Activated naive CD8-positive, alpha-beta T cell treated with anti-CD3 and anti-CD28 coated beads for 36 hours (primary cell): ENCODE measurements around the gene SESTD1. TPM values are rescaled to one million over a fixed set of nuclear protein-coding genes. Genes with fewer than 3 reads are reported as not detected.
A peak's percentile ranks its signal among the peaks of the same experiment; 100 is the strongest.

Source experiments
- DNase-seq: peaks from one replicate; pipeline ENCODE4 v3.0.0; 2021
- H3K27ac Mint-ChIP-seq: one replicate; pipeline ENCODE4 v1.8.0; 2022; ENCODE audit warnings: mild to moderate bottlenecking, moderate library complexity, mixed read lengths
- H3K27me3 Mint-ChIP-seq: one replicate; pipeline ENCODE4 v1.8.0; 2022; ENCODE audit warnings: mild to moderate bottlenecking, mixed read lengths
- H3K36me3 Mint-ChIP-seq: one replicate; pipeline ENCODE4 v1.8.0; 2021; ENCODE audit warnings: mild to moderate bottlenecking, mixed read lengths
- H3K4me1 Mint-ChIP-seq: one replicate; pipeline ENCODE4 v1.8.0; 2021; ENCODE audit warnings: mixed read lengths
- H3K4me3 Mint-ChIP-seq: one replicate; pipeline ENCODE4 v1.8.0; 2022; ENCODE audit warnings: mild to moderate bottlenecking, moderate library complexity, mixed read lengths
- H3K9me3 Mint-ChIP-seq: one replicate; pipeline ENCODE4 v1.8.0; 2022; ENCODE audit warnings: mixed read lengths
- total RNA-seq, 2 experiments: library from RNA; stranded (reverse); gene quantifications; one replicate each; pipeline ENCODE4 v1.2.3, GENCODE V29; 2021

SESTD1 gene
- total RNA-seq, 2 experiments from 2014 or later: 4.4 to 5.7 TPM

DNA sequence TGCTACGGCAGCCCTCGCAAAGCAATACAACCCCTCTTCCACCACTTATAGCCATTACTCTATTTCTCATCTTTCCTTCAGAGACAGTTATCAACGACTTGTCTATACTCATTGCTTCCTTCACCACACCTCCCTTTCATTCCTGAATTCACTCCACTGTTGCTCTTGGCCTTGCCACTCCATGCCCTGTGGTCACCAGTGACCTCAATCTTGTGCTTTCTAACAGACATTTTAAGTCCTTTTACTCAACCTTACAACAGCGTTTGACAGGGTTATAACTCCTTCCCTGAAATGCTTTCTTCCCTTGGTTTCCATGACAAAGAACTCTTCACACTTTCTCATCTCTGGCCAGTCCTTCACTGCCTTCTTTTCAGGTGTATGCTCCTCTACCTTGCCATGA, 124.1 kb downstream of the SESTD1 start:
- H3K27me3 Mint-ChIP-seq: no peaks in the 10 kb centered on the region
- H3K36me3 Mint-ChIP-seq: no peaks in the 10 kb centered on the region
- DNase-seq: no peak
- no peak overlapping the region for H3K4me3 Mint-ChIP-seq
- H3K9me3 Mint-ChIP-seq: no peaks in the 10 kb centered on the region
- H3K27ac Mint-ChIP-seq: no peak overlapping the region
- H3K4me1 Mint-ChIP-seq: no peaks in the 10 kb centered on the region

DNA sequence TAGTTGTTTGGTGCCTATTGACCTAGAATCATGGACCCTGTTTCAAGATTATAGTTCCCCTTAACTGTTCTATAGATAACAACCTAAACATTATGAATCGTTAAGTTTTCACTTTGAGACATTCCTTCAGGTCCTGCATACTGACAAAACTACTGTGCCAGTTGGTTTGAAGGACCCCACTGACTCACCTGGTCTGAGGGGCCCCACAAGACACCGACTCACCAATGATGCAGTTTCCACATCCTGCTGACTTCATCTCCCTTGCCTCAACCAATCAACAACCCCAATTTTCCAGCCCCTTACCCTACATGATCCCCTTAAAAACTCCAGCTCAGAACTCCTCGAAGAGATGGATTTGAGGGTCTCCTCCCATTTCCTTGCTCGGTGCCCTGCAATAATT, 125.1 kb downstream of the SESTD1 start:
- Mint-ChIP-seq H3K4me3 (no peak overlapping the region), H3K27me3 (no peaks in the 10 kb centered on the region), H3K36me3 (no peaks in the 10 kb centered on the region), H3K4me1 (no peaks in the 10 kb centered on the region), H3K9me3 (no peaks in the 10 kb centered on the region), H3K27ac (no peak overlapping the region)
- no peak for DNase-seq

DNA sequence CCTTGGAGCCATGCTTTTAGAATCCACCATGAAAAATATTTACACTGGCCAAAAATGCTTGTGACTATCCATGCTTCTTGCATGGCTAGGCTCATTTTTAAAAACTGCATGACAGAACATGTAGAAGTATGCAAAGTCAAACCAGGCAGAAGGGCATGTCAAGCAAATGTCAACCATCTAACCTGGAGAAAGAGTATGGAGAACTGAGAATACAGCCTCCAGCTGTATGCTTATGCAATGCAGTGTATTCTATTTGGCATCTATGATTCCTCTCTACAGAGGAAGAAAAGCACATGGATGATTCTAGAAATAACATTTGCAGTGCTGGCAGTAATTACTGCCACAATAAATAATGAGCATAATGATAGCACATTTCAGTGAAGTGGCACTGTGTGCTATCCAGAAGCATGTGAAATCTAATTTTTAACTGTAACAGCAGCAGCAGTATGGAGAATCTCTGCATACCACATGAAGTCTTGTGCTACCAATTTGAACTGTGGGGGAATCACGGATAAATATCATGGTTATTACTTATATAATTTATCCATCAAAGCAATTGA, 127.4 kb downstream of the SESTD1 start:
- no peak for DNase-seq
- Mint-ChIP-seq H3K4me3 (no peak overlapping the region), H3K4me1 (no peaks in the 10 kb centered on the region), H3K27me3 (no peaks in the 10 kb centered on the region), H3K27ac (no peak overlapping the region), H3K36me3 (no peaks in the 10 kb centered on the region), H3K9me3 (no peaks in the 10 kb centered on the region)

DNA sequence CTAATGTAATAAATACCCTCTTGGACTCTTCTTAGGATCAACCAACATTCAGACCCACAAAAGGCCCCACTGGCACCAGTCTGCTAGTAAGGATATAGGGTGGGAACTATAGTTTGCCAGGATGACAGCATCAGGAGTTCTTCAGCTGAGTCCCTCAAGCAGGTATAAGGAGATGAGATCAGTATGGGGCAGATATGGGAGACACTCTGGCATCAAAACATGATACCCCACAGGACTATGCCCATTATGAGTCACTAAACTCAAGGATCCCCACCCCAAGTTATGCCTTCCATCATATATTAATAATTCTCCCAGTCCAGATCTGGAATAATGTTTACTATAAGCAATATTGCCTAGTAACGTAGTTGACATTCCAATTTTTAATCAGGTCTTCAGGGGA, 131.6 kb downstream of the SESTD1 start:
- no peaks in the 10 kb centered on the region for H3K9me3 Mint-ChIP-seq
- no peaks in the 10 kb centered on the region for H3K36me3 Mint-ChIP-seq
- H3K4me3 Mint-ChIP-seq: no peak overlapping the region
- H3K4me1 Mint-ChIP-seq: no peaks in the 10 kb centered on the region
- DNase-seq: no peak
- no peaks in the 10 kb centered on the region for H3K27me3 Mint-ChIP-seq
- H3K27ac Mint-ChIP-seq: no peak overlapping the region

DNA sequence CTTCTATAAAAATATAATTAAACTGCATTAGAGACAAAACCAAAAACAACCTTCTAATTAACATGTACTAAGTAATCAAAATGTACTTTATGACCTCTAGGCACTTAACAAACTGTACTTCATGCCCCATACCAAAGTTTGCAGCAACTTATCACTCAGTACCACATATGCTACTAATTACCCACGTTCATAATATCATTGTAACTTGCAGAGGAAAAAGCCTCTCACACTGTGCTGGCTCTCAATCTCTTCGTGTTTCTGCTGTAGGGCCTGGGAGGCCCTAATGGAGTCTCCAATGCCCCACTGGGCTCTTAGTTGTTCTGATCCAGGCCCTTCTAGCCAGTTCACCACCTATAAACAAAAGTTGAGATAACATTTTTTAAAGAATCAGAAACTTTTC, 132.6 kb downstream of the SESTD1 start:
- H3K27me3 Mint-ChIP-seq: no peaks in the 10 kb centered on the region
- no peaks in the 10 kb centered on the region for H3K4me1 Mint-ChIP-seq
- DNase-seq: no peak
- H3K4me3 Mint-ChIP-seq: no peak overlapping the region
- H3K27ac Mint-ChIP-seq: no peak overlapping the region
- no peaks in the 10 kb centered on the region for H3K36me3 Mint-ChIP-seq
- no peaks in the 10 kb centered on the region for H3K9me3 Mint-ChIP-seq

- Mint-ChIP-seq H3K4me3 (no peak overlapping the region), H3K27me3 (no peaks in the 10 kb centered on the region), H3K9me3 (no peaks in the 10 kb centered on the region), H3K27ac (no peak overlapping the region), H3K36me3 (no peaks in the 10 kb centered on the region), H3K4me1 (no peaks in the 10 kb centered on the region)
- DNase-seq: no peak
Measured at GRCh38 chr2:179130560-179130959, 134.1 kb downstream of the SESTD1 start.

DNA sequence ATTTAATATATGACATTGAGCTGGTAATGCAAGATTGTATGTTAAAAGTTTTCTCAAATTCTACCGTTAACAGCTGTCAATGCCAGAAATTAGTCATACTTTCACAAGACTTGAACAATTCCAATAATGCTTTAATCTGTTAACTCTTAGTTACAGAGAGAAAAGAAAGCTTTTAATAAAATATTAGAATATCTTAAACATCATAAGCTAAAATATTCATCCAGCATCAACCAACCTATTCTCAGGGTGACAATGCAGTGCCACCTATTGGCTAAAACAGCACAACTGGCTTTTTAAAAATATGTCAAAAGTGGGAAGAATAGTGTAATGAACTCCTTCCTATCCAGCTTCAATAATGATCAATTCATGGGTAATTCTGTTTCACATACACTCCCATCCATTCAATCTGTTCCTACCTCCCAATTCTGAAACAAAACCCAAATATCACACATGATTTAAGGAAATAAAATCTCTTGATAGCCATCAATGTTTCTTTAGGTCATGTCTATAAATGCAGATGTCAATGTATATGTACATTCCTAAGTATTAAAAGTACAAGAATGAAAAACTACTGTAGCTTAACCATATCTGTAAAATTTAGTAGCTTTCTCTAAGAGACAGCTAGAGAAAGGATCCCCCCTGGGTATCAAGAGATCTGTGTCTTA, 134.9 kb downstream of the SESTD1 start:
- H3K27ac Mint-ChIP-seq: no peak overlapping the region
- no peaks in the 10 kb centered on the region for H3K36me3 Mint-ChIP-seq
- no peaks in the 10 kb centered on the region for H3K9me3 Mint-ChIP-seq
- H3K27me3 Mint-ChIP-seq: no peaks in the 10 kb centered on the region
- no peak overlapping the region for H3K4me3 Mint-ChIP-seq
- no peaks in the 10 kb centered on the region for H3K4me1 Mint-ChIP-seq
- DNase-seq: no peak

GRCh38 chr2:179125404-179125803, 139.2 kb downstream of the SESTD1 start:
- H3K27me3 Mint-ChIP-seq: no peaks in the 10 kb centered on the region
- H3K36me3 Mint-ChIP-seq: peaks cover 2% of the 10 kb centered on the region
- H3K9me3 Mint-ChIP-seq: no peaks in the 10 kb centered on the region
- H3K27ac Mint-ChIP-seq: no peak overlapping the region
- no peak overlapping the region for H3K4me3 Mint-ChIP-seq
- peaks cover 8% of the 10 kb centered on the region for H3K4me1 Mint-ChIP-seq
- no peak for DNase-seq

DNA sequence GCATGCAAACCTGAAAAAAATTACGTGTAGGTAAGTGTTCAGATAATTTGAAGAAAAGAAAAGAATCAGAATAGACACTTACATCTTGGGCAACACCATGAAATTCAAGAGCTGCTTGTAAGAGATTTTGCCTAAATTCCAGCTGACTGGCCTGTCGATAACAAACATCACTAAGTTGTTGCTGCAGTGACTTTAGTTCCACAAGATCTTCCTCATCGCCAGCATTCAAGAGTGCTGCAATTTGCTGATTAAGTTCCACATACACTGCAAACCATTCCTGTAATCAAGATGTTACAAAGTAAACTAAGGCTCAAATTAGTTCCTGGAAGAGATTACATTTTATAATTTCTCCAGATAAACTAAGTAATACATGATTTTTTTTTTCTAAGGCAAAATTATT, 140.3 kb downstream of the SESTD1 start:
- Mint-ChIP-seq H3K9me3 (no peaks in the 10 kb centered on the region), H3K27ac (no peak overlapping the region), H3K27me3 (no peaks in the 10 kb centered on the region), H3K4me3 (no peak overlapping the region), H3K4me1 (peaks cover 9% of the 10 kb centered on the region), H3K36me3 (peaks cover 2% of the 10 kb centered on the region)
- no peak for DNase-seq

DNA sequence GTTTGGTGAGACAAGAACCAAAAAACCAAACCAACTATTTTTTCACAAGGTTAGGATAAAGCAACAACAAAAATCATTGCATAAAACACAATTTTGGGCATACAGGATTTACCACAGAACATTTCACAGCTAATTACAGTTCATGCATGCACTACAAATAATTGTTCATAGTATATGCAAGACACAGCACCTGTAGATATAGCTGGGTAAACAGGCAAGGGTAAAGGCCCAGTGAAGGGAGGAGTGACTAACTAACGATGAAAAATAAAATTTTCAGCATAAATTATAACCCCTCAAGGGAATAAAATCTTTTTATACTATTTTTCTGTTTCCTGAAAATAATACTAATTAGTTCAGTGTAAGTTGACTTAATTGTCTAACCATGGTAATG, 141.4 kb downstream of the SESTD1 start:
- Mint-ChIP-seq H3K4me1 (peaks cover 9% of the 10 kb centered on the region), H3K27ac (no peak overlapping the region), H3K27me3 (no peaks in the 10 kb centered on the region), H3K9me3 (no peaks in the 10 kb centered on the region), H3K36me3 (peaks cover 2% of the 10 kb centered on the region), H3K4me3 (no peak overlapping the region)
- DNase-seq: no peak

GRCh38 chr2:179107737-179108136, 156.9 kb downstream of the SESTD1 start:
- DNase-seq: no peak
- peaks cover 35% of the 10 kb centered on the region for H3K4me1 Mint-ChIP-seq
- peak overlapping the region; percentile 49 for H3K27ac Mint-ChIP-seq
- no peaks in the 10 kb centered on the region for H3K27me3 Mint-ChIP-seq
- no peak overlapping the region for H3K4me3 Mint-ChIP-seq
- no peaks in the 10 kb centered on the region for H3K9me3 Mint-ChIP-seq
- no peaks in the 10 kb centered on the region for H3K36me3 Mint-ChIP-seq

GRCh38 chr2:179106676-179107428, 157.8 kb downstream of the SESTD1 start:
- DNase-seq: peak; percentile 16
- Mint-ChIP-seq H3K27ac (peak overlapping the region; percentile 79), H3K4me3 (peak overlapping the region; percentile 45)

DNA sequence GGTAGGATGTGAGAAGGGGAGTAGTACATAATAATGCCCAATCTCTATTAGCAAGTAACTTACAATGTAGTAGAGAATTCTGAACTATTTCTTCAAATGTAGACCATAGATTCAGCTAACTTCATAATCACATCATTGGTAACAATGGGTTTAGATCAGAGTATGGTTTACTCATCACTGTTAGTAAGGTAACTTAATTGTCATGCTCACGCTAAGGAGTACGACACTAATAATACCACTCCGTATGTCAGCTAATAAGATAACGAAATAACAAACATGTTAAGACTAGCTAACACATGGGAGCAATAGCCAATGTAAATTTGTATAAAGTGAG, 158.3 kb downstream of the SESTD1 start:
- Mint-ChIP-seq H3K4me3 (no peak overlapping the region), H3K36me3 (no peaks in the 10 kb centered on the region), H3K9me3 (no peaks in the 10 kb centered on the region), H3K27me3 (no peaks in the 10 kb centered on the region), H3K4me1 (peaks cover 35% of the 10 kb centered on the region), H3K27ac (peak overlapping the region; percentile 23)
- DNase-seq: no peak

More at GRCh38 chr2:179106676-179107428, 157.8 kb downstream of the SESTD1 start:
- Mint-ChIP-seq H3K9me3 (no peaks in the 10 kb centered on the region), H3K4me1 (peaks cover 35% of the 10 kb centered on the region), H3K36me3 (no peaks in the 10 kb centered on the region), H3K27me3 (no peaks in the 10 kb centered on the region)

DNA sequence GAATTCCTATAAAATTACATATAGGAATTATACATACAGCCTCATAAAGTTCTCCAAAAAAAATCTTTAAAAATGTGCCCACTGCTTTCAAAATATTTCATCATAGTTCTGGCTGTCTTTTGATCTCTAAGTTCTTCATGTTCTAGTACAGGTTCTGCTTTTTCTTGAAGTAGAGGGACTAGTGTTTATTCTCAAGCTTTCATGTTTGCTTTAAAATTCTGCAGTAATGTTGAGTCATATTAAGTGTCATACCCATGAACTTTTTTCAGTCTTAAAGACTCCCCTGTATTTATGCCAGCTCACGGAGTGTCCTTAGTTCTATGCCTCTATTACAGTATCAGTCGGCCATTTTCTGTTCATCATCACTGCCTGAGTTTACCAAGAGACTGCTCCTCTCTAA, 159.9 kb downstream of the SESTD1 start:
- no peak for DNase-seq
- peaks cover 34% of the 10 kb centered on the region for H3K4me1 Mint-ChIP-seq
- H3K9me3 Mint-ChIP-seq: no peaks in the 10 kb centered on the region
- no peaks in the 10 kb centered on the region for H3K27me3 Mint-ChIP-seq
- H3K4me3 Mint-ChIP-seq: no peak overlapping the region
- no peak overlapping the region for H3K27ac Mint-ChIP-seq
- H3K36me3 Mint-ChIP-seq: no peaks in the 10 kb centered on the region

GRCh38 chr2:179098080-179098689, 166.4 kb downstream of the SESTD1 start:
- H3K27me3 Mint-ChIP-seq: no peaks in the 10 kb centered on the region
- no peaks in the 10 kb centered on the region for H3K36me3 Mint-ChIP-seq
- H3K4me3 Mint-ChIP-seq: no peak overlapping the region
- DNase-seq: no peak
- H3K9me3 Mint-ChIP-seq: peaks cover 7% of the 10 kb centered on the region
- peaks cover 17% of the 10 kb centered on the region for H3K4me1 Mint-ChIP-seq
- no peak overlapping the region for H3K27ac Mint-ChIP-seq
